A549 (cell line): ENCODE measurements around the gene EGFL7.

Experiments used
- EP300 ChIP-seq, 2 experiments: fragments of >200 bp; sonication (Bioruptor Twin); formaldehyde crosslinking; IDR thresholded peaks; 2 replicates in 1 of 2; 3 replicates in 1 of 2; pipeline ENCODE4 v1.6.1; 2016 to 2017
- MAFK ChIP-seq: fragments of 450-650 bp; IDR thresholded peaks from 2 replicates; pipeline ENCODE4 v1.6.1; 2014; ENCODE audit not compliant: partially characterized antibody
- MYC ChIP-seq: IDR thresholded peaks from 2 replicates; pipeline ENCODE4 v1.6.1; 2012; ENCODE audit warnings: mild to moderate bottlenecking, inconsistent platforms, low read length, improper control_type of control experiment, borderline replicate concordance
- POLR2A ChIP-seq: IDR thresholded peaks from 2 replicates; pipeline ENCODE4 v1.6.1; 2012; ENCODE audit warnings: mild to moderate bottlenecking, low read length
- POLR2AphosphoS2 ChIP-seq: conservative IDR thresholded peaks from 2 replicates; pipeline ENCODE4 v1.6.1; 2012; ENCODE audit warnings: low read length, improper control_type of control experiment, inconsistent platforms
- RAD21 ChIP-seq, 2 experiments: fragments of >200 bp in 1 of 2; sonication (Bioruptor Twin) in 1 of 2; formaldehyde crosslinking in 1 of 2; IDR thresholded peaks in 1 of 2; conservative IDR thresholded peaks in 1 of 2; 2 replicates in 1 of 2; 3 replicates in 1 of 2; pipeline ENCODE4 v1.6.1; 2012 to 2018; ENCODE audit warnings: inconsistent platforms in 1 of 2
- RARB ChIP-seq: fragments of 250-450 bp; sonication (Bioruptor Pico); IDR thresholded peaks from 2 replicates; pipeline ENCODE4 v1.8.0; 2021; ENCODE audit warnings: mild to moderate bottlenecking, moderate library complexity
- RFX5 ChIP-seq: fragments of 450-650 bp; IDR thresholded peaks from 2 replicates; pipeline ENCODE4 v1.7.1; 2014; ENCODE audit warnings: antibody characterized with exemption, mild to moderate bottlenecking, moderate library complexity
- TF ChIP-seq, protein P1 (sequence below): fragments of >200 bp; sonication (Bioruptor Twin); formaldehyde crosslinking; IDR thresholded peaks from 3 replicates; pipeline ENCODE4 v1.5.1; 2016
- TF ChIP-seq, protein P2 (sequence below): IDR thresholded peaks from 2 replicates; pipeline ENCODE4 v1.6.1; 2012

DNA sequence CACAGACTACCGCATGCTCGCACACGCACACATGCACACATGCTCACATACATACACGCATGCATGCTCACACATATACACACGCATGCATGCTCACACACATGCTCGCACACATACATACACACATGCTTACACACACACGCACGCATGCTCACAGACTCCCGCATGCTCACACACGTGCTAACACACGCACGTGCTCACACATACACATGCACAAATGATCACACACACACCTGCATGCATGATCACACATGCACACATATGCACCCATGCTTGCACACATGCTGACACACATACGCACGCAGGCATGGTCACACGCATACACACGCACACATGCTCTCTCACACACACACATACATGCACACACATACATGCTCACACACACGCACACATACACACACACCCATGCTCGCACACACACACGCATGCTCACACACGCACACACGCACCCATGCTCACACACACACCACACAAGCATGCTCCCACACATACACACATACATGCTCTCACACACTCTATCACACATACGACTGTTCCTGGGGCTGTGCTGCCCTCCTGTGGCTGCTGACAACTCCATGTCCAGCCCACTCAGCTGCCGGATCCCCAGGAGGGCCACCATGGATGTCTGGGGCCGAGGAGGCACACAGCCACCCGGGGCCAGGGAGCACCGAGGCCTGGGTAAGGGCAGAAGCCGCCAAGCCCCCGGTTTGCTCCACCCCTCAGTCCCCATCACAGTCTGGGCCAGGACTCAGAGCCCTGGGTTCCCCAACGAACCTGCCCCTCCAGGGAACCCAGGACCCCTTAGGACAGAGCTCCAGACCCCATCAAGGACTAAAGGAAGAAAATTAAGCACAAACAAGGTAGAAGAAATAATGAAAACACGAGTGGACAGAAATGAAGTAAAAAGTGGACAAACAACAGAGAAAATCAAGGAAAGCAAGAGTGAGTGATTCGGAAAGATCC lies 31.4 kb upstream of the EGFL7 start:
- TF ChIP-seq EP300 (IDR thresholded peaks at IDR 0.05): no peak
- TF ChIP-seq, protein P1, sequence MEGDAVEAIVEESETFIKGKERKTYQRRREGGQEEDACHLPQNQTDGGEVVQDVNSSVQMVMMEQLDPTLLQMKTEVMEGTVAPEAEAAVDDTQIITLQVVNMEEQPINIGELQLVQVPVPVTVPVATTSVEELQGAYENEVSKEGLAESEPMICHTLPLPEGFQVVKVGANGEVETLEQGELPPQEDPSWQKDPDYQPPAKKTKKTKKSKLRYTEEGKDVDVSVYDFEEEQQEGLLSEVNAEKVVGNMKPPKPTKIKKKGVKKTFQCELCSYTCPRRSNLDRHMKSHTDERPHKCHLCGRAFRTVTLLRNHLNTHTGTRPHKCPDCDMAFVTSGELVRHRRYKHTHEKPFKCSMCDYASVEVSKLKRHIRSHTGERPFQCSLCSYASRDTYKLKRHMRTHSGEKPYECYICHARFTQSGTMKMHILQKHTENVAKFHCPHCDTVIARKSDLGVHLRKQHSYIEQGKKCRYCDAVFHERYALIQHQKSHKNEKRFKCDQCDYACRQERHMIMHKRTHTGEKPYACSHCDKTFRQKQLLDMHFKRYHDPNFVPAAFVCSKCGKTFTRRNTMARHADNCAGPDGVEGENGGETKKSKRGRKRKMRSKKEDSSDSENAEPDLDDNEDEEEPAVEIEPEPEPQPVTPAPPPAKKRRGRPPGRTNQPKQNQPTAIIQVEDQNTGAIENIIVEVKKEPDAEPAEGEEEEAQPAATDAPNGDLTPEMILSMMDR: peak; percentile 92
- TF ChIP-seq RFX5: no peak
- no peak for TF ChIP-seq RARB (CRISPR knock-in tag)
- no peak for TF ChIP-seq POLR2AphosphoS2
- no peak for TF ChIP-seq MYC
- TF ChIP-seq, protein P2, sequence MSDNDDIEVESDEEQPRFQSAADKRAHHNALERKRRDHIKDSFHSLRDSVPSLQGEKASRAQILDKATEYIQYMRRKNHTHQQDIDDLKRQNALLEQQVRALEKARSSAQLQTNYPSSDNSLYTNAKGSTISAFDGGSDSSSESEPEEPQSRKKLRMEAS: no peak
- TF ChIP-seq POLR2A: no peak
- peak; percentile 97 to 99 for TF ChIP-seq RAD21 (conservative IDR thresholded peaks at IDR 0.05 in 1 of 2, IDR thresholded peaks at IDR 0.05 in 1 of 2)
- no peak for TF ChIP-seq MAFK
